A549 (cell line): ENCODE data around the gene UXS1.

Experiments used
- CHD2 ChIP-seq: fragments of 150-350 bp; IDR thresholded peaks from 2 replicates; pipeline ENCODE4 v1.6.1; 2014; ENCODE audit warnings: low read length; ENCODE audit not compliant: partially characterized antibody
- MAX ChIP-seq: IDR thresholded peaks from 2 replicates; pipeline ENCODE4 v1.6.1; 2012

- TF ChIP-seq MAX (no peak), CHD2 (no peak)
Measured at GRCh38 chr2:106098664-106099063, 95.4 kb downstream of the UXS1 start.
